GM19043 (cell line): ENCODE data around the gene PPM1M.

Experiments used
- ATAC-seq: cut with Tn5 transposase; IDR thresholded peaks from one replicate; pipeline ENCODE4 v1.9.1; 2021; ENCODE audit warnings: low read depth; ENCODE audit not compliant: unreplicated experiment

The PPM1M gene, protein sequence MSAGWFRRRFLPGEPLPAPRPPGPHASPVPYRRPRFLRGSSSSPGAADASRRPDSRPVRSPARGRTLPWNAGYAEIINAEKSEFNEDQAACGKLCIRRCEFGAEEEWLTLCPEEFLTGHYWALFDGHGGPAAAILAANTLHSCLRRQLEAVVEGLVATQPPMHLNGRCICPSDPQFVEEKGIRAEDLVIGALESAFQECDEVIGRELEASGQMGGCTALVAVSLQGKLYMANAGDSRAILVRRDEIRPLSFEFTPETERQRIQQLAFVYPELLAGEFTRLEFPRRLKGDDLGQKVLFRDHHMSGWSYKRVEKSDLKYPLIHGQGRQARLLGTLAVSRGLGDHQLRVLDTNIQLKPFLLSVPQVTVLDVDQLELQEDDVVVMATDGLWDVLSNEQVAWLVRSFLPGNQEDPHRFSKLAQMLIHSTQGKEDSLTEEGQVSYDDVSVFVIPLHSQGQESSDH

DNA sequence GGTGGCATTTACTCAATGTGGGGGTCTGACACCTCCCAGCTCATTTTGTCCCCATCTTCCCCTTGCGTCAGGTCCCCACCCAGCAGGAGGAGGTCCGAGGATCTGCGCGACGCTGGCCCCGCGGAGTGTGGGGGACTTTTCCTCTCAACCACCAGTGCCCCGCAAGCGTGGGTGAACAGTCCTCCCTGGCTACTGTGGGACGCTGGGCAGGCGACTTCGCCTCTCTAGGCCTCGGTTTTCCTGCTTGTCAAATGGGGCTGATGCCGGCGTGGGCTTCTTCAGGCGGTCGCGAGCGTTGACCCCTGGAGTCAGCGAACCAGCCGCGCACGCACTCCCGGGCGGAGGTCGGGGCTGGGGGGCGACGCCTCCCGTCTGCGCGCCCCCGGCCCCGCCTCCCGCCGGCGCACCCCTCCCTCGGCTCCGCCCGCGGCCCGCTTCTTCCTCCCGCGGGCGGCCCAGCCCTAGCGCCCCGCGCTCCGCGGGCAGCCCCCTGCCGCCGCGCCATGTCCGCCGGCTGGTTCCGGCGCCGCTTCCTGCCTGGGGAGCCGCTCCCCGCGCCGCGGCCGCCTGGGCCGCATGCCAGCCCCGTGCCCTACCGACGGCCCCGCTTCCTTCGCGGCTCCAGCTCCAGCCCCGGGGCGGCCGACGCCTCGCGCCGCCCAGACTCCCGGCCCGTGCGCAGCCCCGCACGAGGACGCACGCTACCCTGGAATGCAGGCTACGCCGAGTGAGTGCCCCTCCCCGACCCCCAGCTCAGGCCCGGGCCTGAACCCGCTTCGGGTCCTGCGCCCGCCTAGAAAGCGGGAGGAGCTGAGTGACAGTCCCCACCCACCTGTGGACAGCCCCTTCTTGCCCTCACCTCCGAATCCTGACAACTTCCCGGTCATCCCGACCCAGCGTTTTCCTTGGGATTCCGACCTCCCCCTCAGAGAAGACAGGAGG, at the start of gene PPM1M:
PPM1M (plus strand) TSS at position 438 of the 942 bp plus-strand sequence; CDS start at position 504, 66 bp downstream.
- no peak for ATAC-seq

DNA sequence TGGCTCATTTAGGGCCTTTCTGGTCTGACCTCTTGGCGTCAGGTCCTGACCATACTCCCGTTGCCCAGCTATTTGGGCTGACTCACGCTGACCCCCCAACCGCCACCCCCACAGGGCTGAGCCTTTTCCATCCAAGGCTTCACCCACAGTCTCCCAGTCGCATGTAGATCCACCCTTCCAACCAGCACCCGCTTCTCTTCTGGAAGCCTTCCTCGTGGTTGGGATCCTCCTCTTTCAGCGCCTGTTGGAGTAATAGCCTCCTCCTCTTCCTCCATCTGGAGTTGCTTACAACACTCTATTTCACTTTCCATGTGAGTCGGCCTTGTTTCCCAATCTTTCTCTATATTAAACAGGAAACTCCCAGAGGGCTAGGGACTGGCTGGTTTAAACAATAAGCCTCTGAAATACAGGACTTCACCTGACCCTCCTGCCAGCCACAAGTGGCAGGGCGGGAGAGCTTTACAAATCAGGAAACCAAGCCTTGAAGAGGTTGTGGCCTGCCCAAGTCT, 49.7 kb upstream of the PPM1M start:
- ATAC-seq, result no peak

DNA sequence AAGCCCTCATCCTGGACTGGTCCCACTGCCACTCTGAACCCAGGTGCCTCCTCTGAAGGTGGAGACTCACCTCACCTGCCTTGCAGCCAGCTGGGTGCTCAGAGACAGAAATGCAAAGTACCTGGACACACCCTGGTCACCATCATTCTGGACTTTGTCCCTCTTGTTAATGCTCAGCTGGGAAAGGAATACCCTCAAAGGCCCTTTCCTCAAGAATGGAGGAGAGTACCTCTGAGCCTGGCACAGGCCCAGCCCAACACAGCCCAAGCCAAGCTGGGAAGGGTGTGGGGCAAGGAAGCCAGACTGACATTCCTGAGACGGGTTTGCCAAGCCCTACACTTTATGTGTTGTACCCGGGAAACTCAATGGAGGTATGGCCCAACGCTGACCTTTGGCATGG, 48.6 kb upstream of the PPM1M start:
- ATAC-seq, result no peak

DNA sequence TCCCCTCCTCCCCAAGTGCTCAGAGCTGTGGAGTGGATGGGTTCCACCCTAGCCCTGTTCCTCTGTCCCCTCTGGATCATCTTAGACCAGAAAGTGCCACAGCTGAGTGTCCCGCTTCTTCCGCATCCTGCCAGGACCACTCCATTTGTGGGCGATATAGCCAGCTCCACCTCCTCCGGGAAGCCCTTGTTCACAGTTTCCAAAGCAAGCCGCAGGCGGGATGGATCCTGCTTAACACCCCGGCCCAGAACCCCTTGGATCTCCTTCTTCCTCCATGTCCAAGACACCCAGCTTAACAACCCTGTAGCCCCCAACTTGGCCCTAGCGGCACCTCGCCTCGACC, 48.1 kb upstream of the PPM1M start:
- ATAC-seq, result no peak

DNA sequence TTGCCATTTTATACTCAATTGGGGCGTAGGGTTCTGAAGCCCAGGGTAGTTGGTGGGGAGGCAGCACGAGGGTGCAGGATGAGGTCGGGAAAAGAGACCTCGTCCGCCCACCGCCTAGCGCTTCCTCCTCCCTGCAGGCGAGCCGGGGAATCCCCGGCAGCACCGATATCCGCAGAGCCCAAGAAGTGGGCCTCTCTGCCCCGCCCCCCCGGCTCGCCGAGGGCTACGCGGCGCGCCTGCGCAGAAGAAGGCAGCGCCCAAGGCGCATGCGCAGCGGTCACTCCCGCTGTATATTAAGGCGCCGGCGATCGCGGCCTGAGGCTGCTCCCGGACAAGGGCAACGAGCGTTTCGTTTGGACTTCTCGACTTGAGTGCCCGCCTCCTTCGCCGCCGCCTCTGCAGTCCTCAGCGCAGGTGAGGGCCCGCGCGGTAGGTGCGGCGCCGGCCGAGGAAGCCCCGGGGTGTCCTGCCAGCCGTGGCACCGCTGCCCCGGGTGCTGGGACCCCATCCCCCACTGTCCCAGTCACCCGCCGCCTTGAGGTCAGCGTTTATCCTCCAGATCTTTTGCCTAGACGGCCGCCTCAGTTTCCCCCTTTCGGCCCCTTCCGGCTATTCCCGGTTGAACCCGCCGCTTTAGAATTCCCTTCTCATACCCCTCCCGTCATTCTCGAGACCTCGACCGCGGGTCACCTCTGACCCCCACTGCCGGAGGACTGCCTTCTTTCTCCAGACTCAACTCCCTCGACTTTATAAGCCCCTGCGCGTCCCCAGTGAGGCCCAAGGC, 47.5 kb upstream of the PPM1M start, which contains the start of gene ALAS1:
ALAS1 (plus strand) TSS at position 319 of the 784 bp plus-strand sequence. CDS start 1,082 bp downstream, outside the sequence.
- ATAC-seq, result peak; percentile 74

DNA sequence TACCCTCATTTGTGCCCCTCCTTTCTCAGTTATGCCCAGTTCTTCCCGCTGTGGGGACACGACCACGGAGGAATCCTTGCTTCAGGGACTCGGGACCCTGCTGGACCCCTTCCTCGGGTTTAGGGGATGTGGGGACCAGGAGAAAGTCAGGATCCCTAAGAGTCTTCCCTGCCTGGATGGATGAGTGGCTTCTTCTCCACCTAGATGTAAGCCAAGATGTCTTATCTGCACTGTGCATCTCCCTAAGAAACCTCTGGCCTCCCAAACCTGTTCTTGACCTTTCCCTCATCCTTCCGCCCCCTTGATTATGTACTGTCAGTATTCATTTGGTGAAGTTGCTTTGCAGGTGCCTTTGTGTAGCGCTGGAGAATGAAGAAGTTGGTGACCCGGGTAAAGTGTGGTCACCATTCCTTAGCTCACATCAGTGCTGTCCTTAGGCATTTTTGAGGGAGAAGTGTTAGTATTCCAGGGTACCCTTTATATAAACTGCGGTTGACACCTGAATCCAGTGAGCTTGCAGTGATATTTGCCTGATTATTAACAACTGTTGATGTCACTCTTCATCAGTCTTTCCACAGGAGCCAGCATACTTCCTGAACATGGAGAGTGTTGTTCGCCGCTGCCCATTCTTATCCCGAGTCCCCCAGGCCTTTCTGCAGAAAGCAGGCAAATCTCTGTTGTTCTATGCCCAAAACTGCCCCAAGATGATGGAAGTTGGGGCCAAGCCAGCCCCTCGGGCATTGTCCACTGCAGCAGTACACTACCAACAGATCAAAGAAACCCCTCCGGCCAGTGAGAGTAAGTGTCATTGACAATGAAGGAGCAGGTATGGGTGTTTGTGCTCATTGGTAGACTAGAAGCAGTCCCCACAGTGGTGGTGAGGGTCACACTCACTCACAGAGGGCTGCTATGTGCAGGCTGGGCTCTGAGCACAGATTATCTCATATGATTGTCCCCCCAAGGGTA, 46.6 kb upstream of the PPM1M start:
- ATAC-seq, result no peak

DNA sequence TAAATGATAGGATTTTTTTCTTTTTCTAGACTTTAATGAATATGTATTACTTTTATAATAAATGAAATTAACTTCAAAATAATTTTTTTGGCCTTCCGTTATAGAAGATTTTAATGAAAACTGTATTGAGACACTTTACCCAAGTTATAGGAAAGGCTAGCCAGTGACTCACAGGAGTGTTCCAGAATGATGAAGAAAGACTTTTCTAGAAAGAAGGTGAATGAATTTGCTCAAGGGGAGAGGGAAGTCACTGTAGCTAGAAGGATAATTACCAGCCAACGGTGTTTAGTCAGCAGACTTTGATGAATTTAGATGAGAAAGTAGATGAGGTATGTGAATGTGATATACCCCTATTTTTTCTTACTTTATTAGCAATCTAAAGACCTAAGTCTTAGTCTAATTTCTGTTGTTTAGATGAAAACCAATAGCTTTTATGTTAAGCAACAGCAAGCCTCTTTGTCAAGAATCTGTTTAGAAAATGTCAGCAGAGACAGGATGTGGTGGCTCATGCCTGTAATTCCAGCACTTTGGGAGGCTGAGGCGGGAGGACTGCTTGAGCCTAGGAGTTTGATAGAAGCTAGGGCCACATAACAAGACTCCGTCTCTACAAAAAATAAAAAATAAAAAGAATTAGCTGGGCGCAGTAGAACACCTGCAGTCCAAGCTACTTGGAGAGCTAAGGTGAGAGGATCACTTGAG, 44.4 kb upstream of the PPM1M start:
- ATAC-seq, result no peak

DNA sequence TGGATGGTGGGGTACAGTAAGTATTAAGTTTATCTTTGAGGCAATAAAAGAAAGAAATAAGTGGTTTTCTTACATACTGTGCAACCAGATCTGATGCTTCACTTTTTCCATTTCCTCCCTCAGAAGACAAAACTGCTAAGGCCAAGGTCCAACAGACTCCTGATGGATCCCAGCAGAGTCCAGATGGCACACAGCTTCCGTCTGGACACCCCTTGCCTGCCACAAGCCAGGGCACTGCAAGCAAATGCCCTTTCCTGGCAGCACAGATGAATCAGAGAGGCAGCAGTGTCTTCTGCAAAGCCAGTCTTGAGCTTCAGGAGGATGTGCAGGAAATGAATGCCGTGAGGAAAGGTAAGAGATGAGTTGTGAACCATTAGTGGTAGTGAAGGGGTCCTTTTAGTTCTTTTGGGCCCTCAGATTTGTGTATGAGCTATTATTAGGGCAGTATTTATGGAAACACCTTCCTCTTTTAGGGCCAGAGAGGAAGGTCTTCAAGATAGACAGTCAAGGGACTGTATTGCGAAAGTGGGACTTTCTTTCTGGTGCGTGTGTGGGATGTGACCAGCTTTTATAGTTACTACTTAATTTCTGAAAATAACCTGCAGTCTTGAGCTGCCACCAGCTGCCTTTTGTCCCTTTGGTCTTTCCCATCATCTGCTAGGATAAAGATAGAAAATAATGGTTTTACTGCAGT, 43.0 kb upstream of the PPM1M start:
- no peak for ATAC-seq

DNA sequence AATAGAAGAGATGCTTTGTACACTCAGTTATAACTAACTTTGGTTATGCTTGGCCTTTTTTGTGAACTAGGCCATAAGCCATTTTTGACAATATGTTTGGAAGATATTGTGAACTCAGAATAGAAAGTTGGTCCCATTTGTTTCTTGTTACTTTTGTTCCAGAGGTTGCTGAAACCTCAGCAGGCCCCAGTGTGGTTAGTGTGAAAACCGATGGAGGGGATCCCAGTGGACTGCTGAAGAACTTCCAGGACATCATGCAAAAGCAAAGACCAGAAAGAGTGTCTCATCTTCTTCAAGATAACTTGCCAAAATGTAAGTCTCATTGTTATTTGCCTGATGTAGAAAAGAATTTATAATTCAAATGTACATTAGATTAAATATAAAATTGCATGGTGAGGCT, 41.9 kb upstream of the PPM1M start:
- no peak for ATAC-seq

DNA sequence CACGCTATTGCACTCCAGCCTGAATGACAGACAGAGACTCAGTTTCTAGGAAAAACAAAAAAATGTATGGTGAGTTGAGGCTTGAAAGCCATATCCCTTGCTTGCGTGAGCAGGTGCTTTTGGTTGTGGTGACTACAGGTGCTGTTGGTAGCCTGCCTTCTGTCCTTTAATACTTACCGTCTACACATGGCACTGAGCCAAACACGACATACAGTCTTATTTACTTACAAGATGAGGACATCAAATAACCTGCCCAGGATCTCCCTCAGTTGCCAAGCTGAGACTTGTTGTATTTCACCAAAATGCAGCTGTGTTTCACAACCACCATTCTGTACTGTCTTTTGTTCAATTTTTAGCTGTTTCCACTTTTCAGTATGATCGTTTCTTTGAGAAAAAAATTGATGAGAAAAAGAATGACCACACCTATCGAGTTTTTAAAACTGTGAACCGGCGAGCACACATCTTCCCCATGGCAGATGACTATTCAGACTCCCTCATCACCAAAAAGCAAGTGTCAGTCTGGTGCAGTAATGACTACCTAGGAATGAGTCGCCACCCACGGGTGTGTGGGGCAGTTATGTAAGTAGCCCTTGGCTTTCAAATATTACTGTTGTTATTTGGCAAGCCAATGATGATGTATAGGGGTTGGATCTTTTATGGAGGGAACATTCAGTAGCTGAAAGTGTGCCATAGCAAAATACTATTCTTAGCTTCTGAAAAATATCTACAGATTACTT, 41.1 kb upstream of the PPM1M start:
- ATAC-seq, result no peak

DNA sequence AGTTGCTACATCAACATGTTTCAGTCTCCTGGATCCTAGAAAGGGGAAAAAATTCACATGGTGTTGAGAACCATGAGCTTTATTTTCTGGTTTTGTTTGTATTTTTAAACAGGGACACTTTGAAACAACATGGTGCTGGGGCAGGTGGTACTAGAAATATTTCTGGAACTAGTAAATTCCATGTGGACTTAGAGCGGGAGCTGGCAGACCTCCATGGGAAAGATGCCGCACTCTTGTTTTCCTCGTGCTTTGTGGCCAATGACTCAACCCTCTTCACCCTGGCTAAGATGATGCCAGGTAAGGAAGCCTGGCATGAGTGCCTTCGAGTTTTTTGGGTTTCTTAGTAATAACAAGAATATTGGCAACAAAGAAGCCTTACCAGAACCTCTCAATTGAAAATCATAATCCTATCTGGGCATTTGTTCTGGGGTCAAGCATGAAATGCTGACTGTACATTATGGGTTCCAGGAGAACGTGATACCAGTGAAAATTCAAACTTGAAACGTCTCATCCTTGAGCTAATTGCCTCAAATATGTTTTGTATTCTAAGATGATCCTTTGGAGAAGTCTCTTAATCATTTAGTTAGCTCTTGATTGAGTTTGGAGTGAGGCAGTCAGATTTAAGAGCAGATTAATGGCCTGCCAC, 39.7 kb upstream of the PPM1M start:
- no peak for ATAC-seq

DNA sequence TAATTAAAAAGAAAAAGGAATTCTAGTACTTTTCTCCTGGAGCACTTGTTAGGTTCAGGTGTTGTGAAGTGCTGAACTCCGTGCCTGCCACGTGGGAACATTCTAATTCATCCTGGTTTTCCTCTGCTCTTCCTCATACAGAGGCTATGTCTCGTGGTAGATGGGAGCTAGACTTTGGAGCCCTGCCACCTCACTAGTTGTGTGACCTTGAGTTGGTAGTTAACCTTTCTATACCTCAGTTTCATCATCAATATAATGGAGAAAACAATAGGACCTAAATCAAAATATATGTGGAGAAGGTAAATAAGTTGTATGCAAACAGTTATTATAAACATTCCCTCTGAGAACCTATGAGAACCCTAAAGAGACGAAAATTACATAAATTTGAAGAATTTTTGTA, 37.0 kb upstream of the PPM1M start:
- no peak for ATAC-seq

DNA sequence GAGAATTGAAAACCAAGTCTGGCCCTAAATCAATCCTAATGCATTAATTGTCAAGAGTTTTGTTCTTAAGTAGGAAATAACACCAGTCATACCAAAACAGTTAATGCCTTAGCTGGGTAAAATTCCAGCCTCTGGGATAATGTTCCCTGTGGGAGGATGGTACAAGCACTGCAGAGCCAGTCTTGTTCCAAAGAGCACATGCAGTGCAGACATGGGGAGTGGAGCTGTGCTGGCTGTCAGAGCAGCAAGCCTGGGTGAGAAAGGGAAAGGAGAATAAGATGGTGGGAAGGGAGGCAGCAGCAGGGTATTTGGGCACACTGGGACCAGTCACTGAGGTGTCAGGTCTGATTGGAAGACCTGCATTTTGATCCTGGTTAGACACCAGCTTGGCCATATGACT, 35.5 kb upstream of the PPM1M start:
- ATAC-seq, result no peak

DNA sequence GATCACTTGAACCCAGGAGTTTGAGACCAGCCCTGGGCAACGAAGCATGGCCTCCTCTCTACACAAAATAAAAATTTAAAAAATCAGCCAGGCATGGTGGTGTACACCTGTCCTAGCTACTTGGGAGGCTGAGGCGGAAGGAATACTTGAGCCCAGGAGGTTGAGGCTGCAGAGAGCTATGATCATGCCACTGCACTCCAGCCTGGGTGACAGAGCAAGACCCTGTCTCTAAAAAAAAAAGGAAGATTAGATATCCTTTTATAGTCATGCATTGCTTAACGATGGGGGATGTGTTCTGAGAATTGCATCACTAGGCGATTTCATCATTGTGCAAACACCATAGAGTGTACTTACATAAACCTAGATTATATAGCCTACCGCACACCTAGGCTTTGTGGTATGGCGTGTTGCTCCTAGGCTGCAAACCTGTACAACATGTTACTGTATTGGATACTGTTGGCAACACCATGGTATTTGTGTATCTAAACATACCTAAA, 35.0 kb upstream of the PPM1M start:
- ATAC-seq, result no peak

DNA sequence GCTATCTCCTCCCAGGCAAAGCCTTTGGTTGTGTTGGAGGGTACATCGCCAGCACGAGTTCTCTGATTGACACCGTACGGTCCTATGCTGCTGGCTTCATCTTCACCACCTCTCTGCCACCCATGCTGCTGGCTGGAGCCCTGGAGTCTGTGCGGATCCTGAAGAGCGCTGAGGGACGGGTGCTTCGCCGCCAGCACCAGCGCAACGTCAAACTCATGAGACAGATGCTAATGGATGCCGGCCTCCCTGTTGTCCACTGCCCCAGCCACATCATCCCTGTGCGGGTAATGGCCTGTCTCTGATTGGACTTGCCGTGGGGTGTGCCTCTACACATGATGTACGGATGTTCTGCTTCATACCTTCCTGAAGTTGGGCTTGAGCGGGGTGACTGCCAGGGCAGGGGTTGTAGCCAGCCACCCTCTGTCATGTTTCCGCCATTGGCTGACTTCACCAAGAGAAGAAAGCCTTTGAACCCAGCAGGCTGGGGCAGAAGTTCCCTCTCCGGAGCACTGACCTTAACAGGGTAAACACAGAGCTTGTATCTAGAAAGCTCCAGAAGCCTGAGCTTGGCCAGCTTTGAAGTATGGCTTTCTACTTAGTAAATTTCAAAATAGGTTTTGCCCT, 34.2 kb upstream of the PPM1M start:
- ATAC-seq, result no peak

DNA sequence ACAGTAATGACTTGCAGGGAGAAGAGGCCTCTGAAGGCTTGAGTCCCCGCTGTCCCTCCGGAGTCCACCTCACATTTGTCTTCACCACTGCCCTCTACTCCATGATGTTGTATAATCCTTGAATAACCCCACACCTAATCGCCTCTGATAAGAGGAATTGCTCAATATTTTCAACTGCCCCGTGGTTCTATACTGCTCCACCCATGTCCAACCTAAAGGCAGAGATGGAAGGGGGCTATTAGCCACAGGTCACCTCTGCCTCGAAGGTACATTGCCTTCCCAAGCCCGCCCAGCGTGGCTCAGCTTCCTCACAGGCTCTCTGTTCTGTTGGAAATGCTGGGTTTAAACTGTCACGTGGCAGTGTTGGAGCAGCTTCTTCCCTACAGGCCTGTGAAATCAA, 32.6 kb upstream of the PPM1M start:
- ATAC-seq, result no peak
